ENCODE data around the gene SSBP3. TPM values are rescaled to one million over a fixed set of nuclear protein-coding genes. Genes with fewer than 3 reads are reported as not detected.
"Not testable (repeated sequence)": the region's sequence is repeated elsewhere in the genome, so short reads cannot be mapped to it uniquely, and the experiment has no call there.

The SSBP3 gene
- total RNA-seq, 1 donor from 2014 or later: 161 TPM

DNA sequence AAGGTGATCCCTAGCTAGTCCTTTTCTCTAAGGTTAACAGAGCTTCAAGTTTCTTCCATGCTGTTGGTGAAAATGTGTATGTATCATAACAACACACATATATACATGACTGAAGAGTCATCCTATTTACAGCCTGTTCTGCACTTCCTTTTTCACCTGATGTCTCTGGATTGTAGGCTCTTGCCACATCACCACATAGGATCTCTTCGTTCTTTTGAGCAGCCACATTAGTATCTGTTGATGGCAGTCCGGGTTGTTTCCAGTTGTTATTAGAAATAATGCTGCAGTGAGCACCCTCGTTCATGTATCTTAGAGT is 186.5 kb downstream of the SSBP3 start:
- H3K27me3 Mint-ChIP-seq: no peaks in the 10 kb centered on the region
- no peaks in the 10 kb centered on the region for H3K4me1 Mint-ChIP-seq (ENCODE audit: low read depth)
- DNase-seq (ENCODE audit: low spot score, unreplicated experiment): no peak
- peaks cover 13% of the 10 kb centered on the region for H3K36me3 Mint-ChIP-seq (ENCODE audit: insufficient read depth)
- H3K4me3 Mint-ChIP-seq (ENCODE audit: low read depth): no peak overlapping the region
- no peak overlapping the region for H3K27ac Mint-ChIP-seq
- TF ChIP-seq, protein P1, sequence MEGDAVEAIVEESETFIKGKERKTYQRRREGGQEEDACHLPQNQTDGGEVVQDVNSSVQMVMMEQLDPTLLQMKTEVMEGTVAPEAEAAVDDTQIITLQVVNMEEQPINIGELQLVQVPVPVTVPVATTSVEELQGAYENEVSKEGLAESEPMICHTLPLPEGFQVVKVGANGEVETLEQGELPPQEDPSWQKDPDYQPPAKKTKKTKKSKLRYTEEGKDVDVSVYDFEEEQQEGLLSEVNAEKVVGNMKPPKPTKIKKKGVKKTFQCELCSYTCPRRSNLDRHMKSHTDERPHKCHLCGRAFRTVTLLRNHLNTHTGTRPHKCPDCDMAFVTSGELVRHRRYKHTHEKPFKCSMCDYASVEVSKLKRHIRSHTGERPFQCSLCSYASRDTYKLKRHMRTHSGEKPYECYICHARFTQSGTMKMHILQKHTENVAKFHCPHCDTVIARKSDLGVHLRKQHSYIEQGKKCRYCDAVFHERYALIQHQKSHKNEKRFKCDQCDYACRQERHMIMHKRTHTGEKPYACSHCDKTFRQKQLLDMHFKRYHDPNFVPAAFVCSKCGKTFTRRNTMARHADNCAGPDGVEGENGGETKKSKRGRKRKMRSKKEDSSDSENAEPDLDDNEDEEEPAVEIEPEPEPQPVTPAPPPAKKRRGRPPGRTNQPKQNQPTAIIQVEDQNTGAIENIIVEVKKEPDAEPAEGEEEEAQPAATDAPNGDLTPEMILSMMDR (IDR thresholded peaks at IDR 0.05; ENCODE audit: unreplicated experiment): no peak
- no peaks in the 10 kb centered on the region for H3K9me3 Mint-ChIP-seq (ENCODE audit: low read depth)

DNA sequence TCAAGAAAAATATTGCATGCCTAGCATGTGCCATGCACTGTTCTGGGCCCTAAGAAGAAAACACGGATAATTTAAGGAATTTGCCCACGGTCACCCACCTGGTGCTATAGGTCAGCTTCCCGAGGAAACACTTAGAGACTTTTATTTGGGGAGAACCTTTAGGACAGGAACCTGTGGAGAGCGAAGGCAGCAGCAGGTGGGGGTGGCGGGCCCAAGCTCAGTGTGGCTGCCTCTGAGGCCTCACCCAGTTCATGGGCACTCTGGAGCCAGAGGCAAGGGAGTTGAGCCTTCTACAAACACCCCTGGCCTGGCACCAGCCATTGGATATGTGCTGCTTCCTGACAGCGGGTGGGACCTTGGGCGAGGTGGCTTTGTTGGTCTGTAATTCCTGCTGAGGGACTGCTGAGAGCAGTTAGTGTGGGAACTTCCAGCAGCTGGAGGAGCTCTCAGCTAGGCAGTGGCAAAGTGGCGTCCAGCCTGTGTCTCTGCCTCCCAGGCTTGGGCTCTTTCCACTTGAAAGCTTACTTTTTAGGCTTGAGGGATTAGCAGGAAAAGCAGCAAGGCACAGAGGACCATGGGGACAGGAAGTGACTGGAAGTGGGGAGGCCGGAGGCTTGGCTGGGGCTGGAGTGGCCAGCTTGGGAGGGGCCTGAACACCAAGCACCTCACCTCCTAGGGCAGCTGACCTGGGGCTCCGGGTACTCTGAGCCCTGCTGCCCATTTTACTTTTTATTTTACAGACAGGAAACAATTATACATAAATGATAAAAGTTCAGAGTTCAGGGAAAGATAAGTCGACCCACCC is 187.1 kb downstream of the SSBP3 start:
- no peak overlapping the region for H3K27ac Mint-ChIP-seq
- H3K27me3 Mint-ChIP-seq: no peaks in the 10 kb centered on the region
- H3K9me3 Mint-ChIP-seq (ENCODE audit: low read depth): no peaks in the 10 kb centered on the region
- TF ChIP-seq, protein P1 (IDR thresholded peaks at IDR 0.05; ENCODE audit: unreplicated experiment): no peak
- no peak overlapping the region for H3K4me3 Mint-ChIP-seq (ENCODE audit: low read depth)
- peaks cover 15% of the 10 kb centered on the region for H3K36me3 Mint-ChIP-seq (ENCODE audit: insufficient read depth)
- no peak for DNase-seq (ENCODE audit: low spot score, unreplicated experiment)
- H3K4me1 Mint-ChIP-seq (ENCODE audit: low read depth): no peaks in the 10 kb centered on the region

DNA sequence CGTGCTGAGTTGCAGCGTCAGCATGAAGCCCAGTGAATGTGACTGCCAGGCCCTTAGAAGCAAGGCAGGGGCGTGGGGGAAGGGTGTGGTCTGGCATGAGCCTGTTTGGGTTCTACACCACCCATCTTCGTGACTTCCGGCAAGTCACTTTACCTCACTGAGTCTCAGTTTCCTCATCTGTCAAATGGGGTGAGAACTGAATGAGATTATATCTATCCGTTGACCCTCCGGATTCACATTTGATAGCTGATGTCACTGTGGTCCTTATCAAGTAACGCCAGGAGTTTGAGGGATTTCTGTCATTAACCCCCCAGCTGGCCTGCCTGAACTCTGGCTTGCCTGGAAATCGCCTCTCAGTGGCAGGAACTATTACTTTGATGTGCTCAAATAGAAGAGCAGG is 190.7 kb downstream of the SSBP3 start:
- no peak overlapping the region for H3K27ac Mint-ChIP-seq
- DNase-seq (ENCODE audit: low spot score, unreplicated experiment): no peak
- H3K4me3 Mint-ChIP-seq (ENCODE audit: low read depth): no peak overlapping the region
- TF ChIP-seq, protein P1 (IDR thresholded peaks at IDR 0.05; ENCODE audit: unreplicated experiment): no peak
- H3K27me3 Mint-ChIP-seq: no peaks in the 10 kb centered on the region
- H3K4me1 Mint-ChIP-seq (ENCODE audit: low read depth): no peaks in the 10 kb centered on the region
- H3K9me3 Mint-ChIP-seq (ENCODE audit: low read depth): no peaks in the 10 kb centered on the region
- peaks cover 29% of the 10 kb centered on the region for H3K36me3 Mint-ChIP-seq (ENCODE audit: insufficient read depth)

DNA sequence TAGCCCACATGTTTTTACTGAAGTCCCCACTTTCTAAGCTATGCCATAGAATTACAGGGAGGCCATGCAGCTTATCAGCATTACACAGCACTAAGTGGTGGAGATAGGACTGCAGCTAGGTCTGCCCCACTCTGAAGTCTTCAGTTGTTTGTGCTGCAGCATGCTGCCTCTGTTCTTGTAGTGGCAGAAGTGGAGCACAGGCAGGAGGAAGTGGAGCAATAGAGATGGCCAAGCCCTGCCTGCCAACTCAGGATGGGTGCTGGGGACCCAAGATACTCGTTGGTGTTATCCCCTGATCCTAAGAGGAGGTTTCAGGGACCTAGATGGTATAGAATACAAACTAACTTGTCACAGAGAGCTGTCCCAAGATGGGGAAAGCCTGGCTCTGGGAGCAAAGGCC is 193.3 kb downstream of the SSBP3 start:
- no peak for DNase-seq (ENCODE audit: low spot score, unreplicated experiment)
- TF ChIP-seq, protein P1 (IDR thresholded peaks at IDR 0.05; ENCODE audit: unreplicated experiment): no peak
- Mint-ChIP-seq H3K36me3 (ENCODE audit: insufficient read depth) (peaks cover 31% of the 10 kb centered on the region), H3K4me3 (ENCODE audit: low read depth) (no peak overlapping the region), H3K27me3 (no peaks in the 10 kb centered on the region), H3K27ac (no peak overlapping the region), H3K9me3 (ENCODE audit: low read depth) (no peaks in the 10 kb centered on the region), H3K4me1 (ENCODE audit: low read depth) (no peaks in the 10 kb centered on the region)

DNA sequence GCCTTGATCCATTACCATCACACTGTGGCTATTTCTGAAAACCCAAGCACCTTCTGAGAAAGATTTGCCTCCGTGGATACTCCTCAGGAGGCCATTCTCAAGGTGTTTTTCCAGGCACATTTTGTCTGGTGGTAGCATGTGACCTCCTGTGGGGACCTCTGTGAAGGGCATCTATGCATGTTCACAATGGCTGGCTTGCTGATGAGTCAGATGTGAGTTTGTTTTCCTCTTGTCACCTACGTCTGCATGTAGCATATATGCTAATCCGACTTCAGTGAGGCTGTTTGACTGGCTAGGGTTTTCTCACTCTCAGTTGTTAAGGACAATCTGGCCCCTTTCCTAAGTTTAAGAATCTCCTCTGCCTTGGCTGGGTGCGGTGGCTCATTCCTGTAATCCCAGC is 198.3 kb downstream of the SSBP3 start:
- peaks cover 36% of the 10 kb centered on the region for H3K36me3 Mint-ChIP-seq (ENCODE audit: insufficient read depth)

DNA sequence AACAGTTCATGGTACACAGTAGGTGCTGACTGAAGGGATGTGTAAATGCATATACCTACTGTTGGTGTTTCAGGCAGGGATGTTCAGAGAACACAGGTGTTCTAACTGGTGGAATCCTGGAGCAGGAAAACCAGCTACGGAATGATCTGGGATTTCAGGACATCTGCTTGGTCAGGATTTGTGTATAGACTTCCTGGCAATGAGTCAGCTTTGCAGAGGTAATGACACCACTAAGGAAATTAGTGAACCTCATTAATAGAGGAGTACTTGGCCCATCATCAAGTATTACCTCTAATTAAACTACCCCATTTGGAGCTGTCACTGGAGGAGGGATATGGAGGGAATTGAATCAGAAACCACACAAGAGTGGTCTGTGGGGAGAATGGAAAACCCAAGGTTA is 198.9 kb downstream of the SSBP3 start:
- no peak overlapping the region for H3K4me3 Mint-ChIP-seq (ENCODE audit: low read depth)
- no peak for DNase-seq (ENCODE audit: low spot score, unreplicated experiment)
- H3K9me3 Mint-ChIP-seq (ENCODE audit: low read depth): no peaks in the 10 kb centered on the region
- peaks cover 1% of the 10 kb centered on the region for H3K4me1 Mint-ChIP-seq (ENCODE audit: low read depth)
- no peak overlapping the region for H3K27ac Mint-ChIP-seq
- H3K36me3 Mint-ChIP-seq (ENCODE audit: insufficient read depth): peaks cover 35% of the 10 kb centered on the region
- H3K27me3 Mint-ChIP-seq: no peaks in the 10 kb centered on the region
- TF ChIP-seq, protein P1 (IDR thresholded peaks at IDR 0.05; ENCODE audit: unreplicated experiment): no peak

More for the DNA sequence above, 198.3 kb downstream of the SSBP3 start:
- H3K9me3 Mint-ChIP-seq (ENCODE audit: low read depth); H3K4me1 Mint-ChIP-seq (ENCODE audit: low read depth); H3K4me3 Mint-ChIP-seq (ENCODE audit: low read depth); H3K27ac Mint-ChIP-seq; H3K27me3 Mint-ChIP-seq; DNase-seq (ENCODE audit: low spot score, unreplicated experiment): not testable (repeated sequence)
